DOHH2 (cell line): ENCODE results near the gene ENOX1.

ENCODE experiments used
- H3F3A ChIP-seq: fragments of 200-600 bp; sonication (generic), shearing (Covaris generic); 2 replicates; pipeline ENCODE4 v1.6.0; 2016; ENCODE audit warnings: antibody characterized with exemption, mild to moderate bottlenecking; ENCODE audit not compliant: control insufficient read depth, insufficient read depth
- H3K27ac ChIP-seq: fragments of 200-600 bp; sonication (generic); 2 replicates; pipeline ENCODE4 v1.5.1; 2014; ENCODE audit warnings: low read depth, mild to moderate bottlenecking, low read length, moderate library complexity
- H3K27me3 ChIP-seq: fragments of 200-600 bp; sonication (generic); 2 replicates; pipeline ENCODE4 v1.6.1; 2014; ENCODE audit warnings: mild to moderate bottlenecking, low read length, mixed read lengths; ENCODE audit not compliant: control insufficient read depth
- H3K36me3 ChIP-seq: fragments of 200-600 bp; sonication (generic); 2 replicates; pipeline ENCODE4 v1.6.1; 2014; ENCODE audit warnings: mild to moderate bottlenecking, low read length, moderate library complexity, mixed read lengths; ENCODE audit not compliant: control insufficient read depth
- H3K4me1 ChIP-seq: fragments of 200-600 bp; sonication (generic); 2 replicates; pipeline ENCODE4 v1.6.1; 2014; ENCODE audit warnings: mild to moderate bottlenecking, low read length, mixed read lengths; ENCODE audit not compliant: control insufficient read depth
- H3K4me2 ChIP-seq: fragments of 200-600 bp; sonication (generic); 2 replicates; pipeline ENCODE4 v1.6.0; 2014; ENCODE audit warnings: mild to moderate bottlenecking, low read length, moderate library complexity
- H3K4me3 ChIP-seq: fragments of 200-600 bp; sonication (generic); 2 replicates; pipeline ENCODE4 v1.5.1; 2014; ENCODE audit warnings: mild to moderate bottlenecking, low read length, mixed read lengths
- H3K79me2 ChIP-seq: fragments of 200-600 bp; sonication (generic); 2 replicates; pipeline ENCODE4 v1.6.1; 2014; ENCODE audit warnings: mild to moderate bottlenecking, low read length, mixed read lengths; ENCODE audit not compliant: control insufficient read depth
- H3K9me2 ChIP-seq: fragments of 200-600 bp; sonication (generic); replicated peaks from 2 replicates; pipeline ENCODE4 v1.6.1; 2014; ENCODE audit warnings: mild to moderate bottlenecking, low read length, mixed read lengths; ENCODE audit not compliant: control insufficient read depth
- H3K9me3 ChIP-seq: fragments of 200-600 bp; sonication (generic); 2 replicates; pipeline ENCODE4 v1.6.1; 2014; ENCODE audit warnings: antibody characterized with exemption, low read length, mixed read lengths; ENCODE audit not compliant: control insufficient read depth, insufficient read depth
- H4K20me1 ChIP-seq: fragments of 200-600 bp; sonication (generic); 2 replicates; pipeline ENCODE4 v1.6.0; 2014; ENCODE audit warnings: low read depth, mild to moderate bottlenecking, antibody characterized with exemption, low read length, moderate library complexity; ENCODE audit not compliant: control insufficient read depth, insufficient read depth
- CTCF ChIP-seq: fragments of 200-600 bp; sonication (generic); IDR thresholded peaks from one replicate; pipeline ENCODE4 v1.5.1; 2014; ENCODE audit warnings: antibody characterized with exemption, mild to moderate bottlenecking, low read depth, low read length; ENCODE audit not compliant: poor library complexity, severe bottlenecking
- EZH2phosphoT487 ChIP-seq: fragments of 200-600 bp; sonication (generic); IDR thresholded peaks from 2 replicates; pipeline ENCODE4 v1.6.1; 2017; ENCODE audit warnings: borderline replicate concordance, mild to moderate bottlenecking, antibody characterized with exemption, low read length, moderate library complexity, mixed read lengths

The ENOX1 gene

GRCh38 chr13:43782686-43783085, 4.1 kb downstream of the ENOX1 start:
- Histone ChIP-seq H3K4me1 (0 out of 2 replicates have a peak, but pooled peaks cover 6% of the 10 kb centered on the region), H3K4me3 (no peak overlapping the region), H3K9me3 (no peaks in the 10 kb centered on the region), H3K36me3 (no peaks in the 10 kb centered on the region), H3K9me2 (no peaks in the 10 kb centered on the region), H3F3A (no peaks in the 10 kb centered on the region), H3K4me2 (no peak overlapping the region), H3K27me3 (peaks cover 6% of the 10 kb centered on the region; the same call in 1 of the 2 replicates), H4K20me1 (no peaks in the 10 kb centered on the region), H3K79me2 (no peaks in the 10 kb centered on the region), H3K27ac (no peak overlapping the region)
- no peak for TF ChIP-seq EZH2phosphoT487
- no peak for TF ChIP-seq CTCF

- Histone ChIP-seq H3K79me2 (no peaks in the 10 kb centered on the region), H3K9me3 (no peaks in the 10 kb centered on the region), H3K27me3 (0 out of 2 replicates have a peak, but pooled peaks cover 3% of the 10 kb centered on the region), H3K4me3 (no peak overlapping the region), H4K20me1 (no peaks in the 10 kb centered on the region), H3K4me1 (no peaks in the 10 kb centered on the region), H3K4me2 (no peak overlapping the region), H3F3A (no peaks in the 10 kb centered on the region), H3K27ac (no peak overlapping the region), H3K9me2 (no peaks in the 10 kb centered on the region), H3K36me3 (no peaks in the 10 kb centered on the region)
- TF ChIP-seq EZH2phosphoT487 (no peak), CTCF (no peak)
Measured at GRCh38 chr13:43780666-43781065, 6.1 kb downstream of the ENOX1 start.

DNA sequence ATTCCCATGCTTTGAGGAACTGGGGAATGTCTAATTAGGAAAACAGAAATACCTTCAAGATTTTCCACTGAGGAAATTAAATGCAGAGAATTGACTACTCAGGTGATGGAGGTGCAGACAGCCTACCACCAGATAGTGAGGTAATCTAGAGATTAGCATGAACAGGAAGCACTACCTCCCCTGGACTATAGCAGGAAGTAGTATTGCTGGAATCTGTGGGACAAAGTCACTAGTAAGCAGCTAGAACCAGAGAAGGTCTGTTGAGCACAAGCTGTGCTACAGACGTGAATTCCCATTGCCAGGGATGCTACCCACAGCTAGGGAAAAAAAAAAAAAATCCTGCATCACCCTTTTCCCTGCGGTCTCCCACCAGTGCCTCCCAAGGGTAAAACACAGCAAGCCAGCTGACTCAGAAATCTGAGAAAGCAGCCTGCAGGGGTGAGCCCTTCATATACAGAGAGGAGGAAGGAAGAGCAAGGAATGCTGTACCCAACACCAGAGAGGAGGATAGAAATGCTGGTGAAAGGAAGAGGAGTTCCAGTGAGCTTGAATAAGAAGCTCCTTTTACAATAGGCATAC, 10.2 kb downstream of the ENOX1 start:
- H3K4me2 ChIP-seq: no peak overlapping the region
- H3K4me3 ChIP-seq: no peak overlapping the region
- H3K27ac ChIP-seq: no peak overlapping the region
- H4K20me1 ChIP-seq: no peaks in the 10 kb centered on the region
- H3K9me3 ChIP-seq: no peaks in the 10 kb centered on the region
- no peaks in the 10 kb centered on the region for H3K36me3 ChIP-seq
- H3K79me2 ChIP-seq: no peaks in the 10 kb centered on the region
- H3F3A ChIP-seq: no peaks in the 10 kb centered on the region
- TF ChIP-seq EZH2phosphoT487 (no peak), CTCF (no peak)
- 0 out of 2 replicates have a peak, but pooled peaks cover 3% of the 10 kb centered on the region for H3K27me3 ChIP-seq
- H3K4me1 ChIP-seq: no peaks in the 10 kb centered on the region
- H3K9me2 ChIP-seq: no peaks in the 10 kb centered on the region
